Esophagus squamous epithelium (tissue), 5 donors: ENCODE data around the gene CWC27. TPM values are rescaled to one million over a fixed set of nuclear protein-coding genes. Genes with fewer than 3 reads are reported as not detected.

Experiments used
- DNase-seq: peaks from one replicate; lab custom pipeline; 2025; lab: John Stamatoyannopoulos, UW
- H3K27ac ChIP-seq, 4 donors: fragments of 200-600 bp; sonication (generic); one replicate each; pipeline ENCODE4 v1.5.1; 2016 to 2019; ENCODE audit warnings: mild to moderate bottlenecking in 1 of 4
- H3K27me3 ChIP-seq, 4 donors: fragments of 200-600 bp; sonication (generic); 1 replicate in 3 of 4; 2 replicates in 1 of 4; pipeline versions ENCODE4 v1.5.1 to v1.6.0; 2017 to 2021; ENCODE audit warnings: antibody characterized with exemption in 1 of 4
- H3K36me3 ChIP-seq, 3 donors: fragments of 200-600 bp; sonication (generic); one replicate each; pipeline ENCODE4 v1.5.1; 2016 to 2019
- H3K4me1 ChIP-seq, 3 donors: fragments of 200-600 bp; sonication (generic); one replicate each; pipeline ENCODE4 v1.5.1; 2017 to 2019
- H3K4me3 ChIP-seq, 4 donors: fragments of 200-600 bp; sonication (generic); 1 replicate in 3 of 4; 2 replicates in 1 of 4; pipeline ENCODE4 v1.5.1; 2016 to 2019; ENCODE audit warnings: mild to moderate bottlenecking in 2 of 4, moderate library complexity in 1 of 4
- H3K9me3 ChIP-seq, 3 donors: fragments of 200-600 bp; sonication (generic); one replicate each; pipeline ENCODE4 v1.5.1; 2016 to 2019
- CTCF ChIP-seq, 6 experiments: fragments of 450-650 bp in 4 of 6; fragments of 200-600 bp in 2 of 6; sonication (generic) in 2 of 6; IDR thresholded peaks; one replicate each; pipeline ENCODE4 v1.5.1; 2016 to 2019; ENCODE audit warnings: antibody characterized with exemption in 6 of 6, mild to moderate bottlenecking in 4 of 6, moderate library complexity in 4 of 6
- POLR2A ChIP-seq, 4 donors: fragments of 450-650 bp; IDR thresholded peaks; one replicate each; pipeline ENCODE4 v1.6.1; 2017; ENCODE audit warnings: antibody characterized with exemption in 4 of 4, mild to moderate bottlenecking in 4 of 4, moderate library complexity in 3 of 4
- WGBS, 2 donors: methylation state at CpG; one replicate each; pipeline ENCODE4 v1.1.5; 2018; 5-methylcytosine and 5-hydroxymethylcytosine counted together
- intact Hi-C: fragments of 100-400 bp; cut with DNase I; formaldehyde crosslinking; loops from one replicate; pipeline ENCODE4 v1.15.0; 2022
- total RNA-seq, 4 donors: library from RNA; depleted of rRNA; stranded (reverse); fragments of >200 nt; gene quantifications; one replicate each; pipeline ENCODE4 v1.1.0, GENCODE V29; 2016
- donor health status: DM: yes; HTN: yes; CAD: no.

CWC27 gene
- total RNA-seq, 4 donors from 2014 or later, result 9.9 to 15.6 (median 12.1) TPM

- no peak overlapping the region for H3K27ac ChIP-seq
- no peak overlapping the region for H3K4me3 ChIP-seq
- no peaks in the 10 kb centered on the region for H3K4me1 ChIP-seq
- TF ChIP-seq CTCF (IDR thresholded peaks at IDR 0.05) (no peak), POLR2A (IDR thresholded peaks at IDR 0.05) (no peak)
- no peaks in the 10 kb centered on the region for H3K9me3 ChIP-seq
- intact Hi-C loops, result no loop called here
- H3K36me3 ChIP-seq, result no peaks in the 10 kb centered on the region
- DNase-seq, result no peak
- no peaks in the 10 kb centered on the region for H3K27me3 ChIP-seq
Observed at GRCh38 chr5:64859881-64860280, 91.2 kb downstream of the CWC27 start.

GRCh38 chr5:64861281-64861680, 92.6 kb downstream of the CWC27 start:
- TF ChIP-seq POLR2A (IDR thresholded peaks at IDR 0.05), result no peak
- no peak for TF ChIP-seq CTCF (IDR thresholded peaks at IDR 0.05)
- Histone ChIP-seq H3K9me3 (no peaks in the 10 kb centered on the region), H3K27ac (no peak overlapping the region), H3K36me3 (no peaks in the 10 kb centered on the region), H3K27me3 (no peaks in the 10 kb centered on the region), H3K4me1 (no peaks in the 10 kb centered on the region), H3K4me3 (no peak overlapping the region)
- DNase-seq, result no peak
- intact Hi-C loops, result no loop called here

GRCh38 chr5:64864171-64864570, 95.4 kb downstream of the CWC27 start:
- intact Hi-C loops, result no loop called here
- no peaks in the 10 kb centered on the region for H3K9me3 ChIP-seq
- H3K4me1 ChIP-seq, result no peaks in the 10 kb centered on the region
- 93 to 95% methylated on average over 2 of the region's 2 CpGs for WGBS, 2 donors
- H3K27ac ChIP-seq, result no peak overlapping the region
- DNase-seq, result no peak
- no peaks in the 10 kb centered on the region for H3K27me3 ChIP-seq
- no peaks in the 10 kb centered on the region for H3K36me3 ChIP-seq
- TF ChIP-seq POLR2A (IDR thresholded peaks at IDR 0.05) (no peak), CTCF (IDR thresholded peaks at IDR 0.05) (no peak)
- H3K4me3 ChIP-seq, result no peak overlapping the region

- intact Hi-C loops, result no loop called here
- WGBS, 2 donors, result 74 to 76% methylated on average over 3 of the region's 3 CpGs
- H3K36me3 ChIP-seq, result no peaks in the 10 kb centered on the region
Observed at GRCh38 chr5:64865662-64866061, 96.9 kb downstream of the CWC27 start.

GRCh38 chr5:64869419-64869818, 100.7 kb downstream of the CWC27 start:
- no peak for DNase-seq
- WGBS, 2 donors, result 75 to 83% methylated on average over 1 of the region's 1 CpG
- Histone ChIP-seq H3K27me3 (no peaks in the 10 kb centered on the region), H3K36me3 (no peaks in the 10 kb centered on the region), H3K4me1 (no peaks in the 10 kb centered on the region), H3K4me3 (no peak overlapping the region), H3K27ac (no peak overlapping the region), H3K9me3 (no peaks in the 10 kb centered on the region)
- no peak for TF ChIP-seq CTCF (IDR thresholded peaks at IDR 0.05)
- no peak for TF ChIP-seq POLR2A (IDR thresholded peaks at IDR 0.05)
- intact Hi-C loops, result no loop called here

More at GRCh38 chr5:64865662-64866061, 96.9 kb downstream of the CWC27 start:
- no peaks in the 10 kb centered on the region for H3K4me1 ChIP-seq
- no peak for TF ChIP-seq CTCF (IDR thresholded peaks at IDR 0.05)
- no peak overlapping the region for H3K4me3 ChIP-seq
- no peak overlapping the region for H3K27ac ChIP-seq
- H3K9me3 ChIP-seq, result no peaks in the 10 kb centered on the region
- H3K27me3 ChIP-seq, result no peaks in the 10 kb centered on the region
- DNase-seq, result no peak
